ENCODE results near the gene GPR63.

The GPR63 gene

DNA sequence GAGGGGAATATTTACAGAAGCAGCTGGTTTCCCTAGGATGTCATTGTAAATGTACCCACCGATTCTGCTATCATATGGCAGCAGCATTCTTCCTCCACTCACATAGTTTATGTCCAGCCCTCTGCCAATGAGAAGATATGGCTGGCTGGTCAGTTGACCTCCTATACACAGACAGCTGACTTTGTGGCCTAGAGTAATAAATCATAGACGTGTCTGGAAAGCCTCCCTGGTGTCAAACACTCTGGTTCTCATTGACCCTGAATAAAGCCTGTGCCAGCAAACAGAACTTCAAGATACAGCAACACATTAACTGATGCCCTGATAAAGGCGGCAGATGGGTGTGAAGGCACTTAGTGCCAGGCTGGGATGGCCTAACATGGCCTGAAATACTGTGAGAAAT lies 52.6 kb downstream of the GPR63 start:
- no peak for DNase-seq (ENCODE audit: low read depth in 1 of 2, low spot score in 1 of 2)
- no peak overlapping the region for H3K27ac ChIP-seq (replicated peaks)
- no peaks in the 10 kb centered on the region for H3K27me3 ChIP-seq (ENCODE audit: insufficient read depth, poor library complexity, severe bottlenecking)
- no peak overlapping the region for H3K4me3 ChIP-seq (replicated peaks; ENCODE audit: insufficient read depth, low read length)
- TF ChIP-seq POLR2AphosphoS5 (IDR thresholded peaks at IDR 0.05; ENCODE audit: low read depth) (no peak), SPI1 (IDR thresholded peaks at IDR 0.05; ENCODE audit: borderline replicate concordance, low read depth) (no peak), GABPA (IDR thresholded peaks at IDR 0.05; ENCODE audit: low read depth) (no peak)
- TF ChIP-seq, protein P1, sequence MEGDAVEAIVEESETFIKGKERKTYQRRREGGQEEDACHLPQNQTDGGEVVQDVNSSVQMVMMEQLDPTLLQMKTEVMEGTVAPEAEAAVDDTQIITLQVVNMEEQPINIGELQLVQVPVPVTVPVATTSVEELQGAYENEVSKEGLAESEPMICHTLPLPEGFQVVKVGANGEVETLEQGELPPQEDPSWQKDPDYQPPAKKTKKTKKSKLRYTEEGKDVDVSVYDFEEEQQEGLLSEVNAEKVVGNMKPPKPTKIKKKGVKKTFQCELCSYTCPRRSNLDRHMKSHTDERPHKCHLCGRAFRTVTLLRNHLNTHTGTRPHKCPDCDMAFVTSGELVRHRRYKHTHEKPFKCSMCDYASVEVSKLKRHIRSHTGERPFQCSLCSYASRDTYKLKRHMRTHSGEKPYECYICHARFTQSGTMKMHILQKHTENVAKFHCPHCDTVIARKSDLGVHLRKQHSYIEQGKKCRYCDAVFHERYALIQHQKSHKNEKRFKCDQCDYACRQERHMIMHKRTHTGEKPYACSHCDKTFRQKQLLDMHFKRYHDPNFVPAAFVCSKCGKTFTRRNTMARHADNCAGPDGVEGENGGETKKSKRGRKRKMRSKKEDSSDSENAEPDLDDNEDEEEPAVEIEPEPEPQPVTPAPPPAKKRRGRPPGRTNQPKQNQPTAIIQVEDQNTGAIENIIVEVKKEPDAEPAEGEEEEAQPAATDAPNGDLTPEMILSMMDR (IDR thresholded peaks at IDR 0.05; ENCODE audit: insufficient read depth, low read length), result no peak
- TF ChIP-seq, protein P2, sequence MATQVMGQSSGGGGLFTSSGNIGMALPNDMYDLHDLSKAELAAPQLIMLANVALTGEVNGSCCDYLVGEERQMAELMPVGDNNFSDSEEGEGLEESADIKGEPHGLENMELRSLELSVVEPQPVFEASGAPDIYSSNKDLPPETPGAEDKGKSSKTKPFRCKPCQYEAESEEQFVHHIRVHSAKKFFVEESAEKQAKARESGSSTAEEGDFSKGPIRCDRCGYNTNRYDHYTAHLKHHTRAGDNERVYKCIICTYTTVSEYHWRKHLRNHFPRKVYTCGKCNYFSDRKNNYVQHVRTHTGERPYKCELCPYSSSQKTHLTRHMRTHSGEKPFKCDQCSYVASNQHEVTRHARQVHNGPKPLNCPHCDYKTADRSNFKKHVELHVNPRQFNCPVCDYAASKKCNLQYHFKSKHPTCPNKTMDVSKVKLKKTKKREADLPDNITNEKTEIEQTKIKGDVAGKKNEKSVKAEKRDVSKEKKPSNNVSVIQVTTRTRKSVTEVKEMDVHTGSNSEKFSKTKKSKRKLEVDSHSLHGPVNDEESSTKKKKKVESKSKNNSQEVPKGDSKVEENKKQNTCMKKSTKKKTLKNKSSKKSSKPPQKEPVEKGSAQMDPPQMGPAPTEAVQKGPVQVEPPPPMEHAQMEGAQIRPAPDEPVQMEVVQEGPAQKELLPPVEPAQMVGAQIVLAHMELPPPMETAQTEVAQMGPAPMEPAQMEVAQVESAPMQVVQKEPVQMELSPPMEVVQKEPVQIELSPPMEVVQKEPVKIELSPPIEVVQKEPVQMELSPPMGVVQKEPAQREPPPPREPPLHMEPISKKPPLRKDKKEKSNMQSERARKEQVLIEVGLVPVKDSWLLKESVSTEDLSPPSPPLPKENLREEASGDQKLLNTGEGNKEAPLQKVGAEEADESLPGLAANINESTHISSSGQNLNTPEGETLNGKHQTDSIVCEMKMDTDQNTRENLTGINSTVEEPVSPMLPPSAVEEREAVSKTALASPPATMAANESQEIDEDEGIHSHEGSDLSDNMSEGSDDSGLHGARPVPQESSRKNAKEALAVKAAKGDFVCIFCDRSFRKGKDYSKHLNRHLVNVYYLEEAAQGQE (IDR thresholded peaks at IDR 0.05; ENCODE audit: insufficient replicate concordance, low read depth), result no peak

DNA sequence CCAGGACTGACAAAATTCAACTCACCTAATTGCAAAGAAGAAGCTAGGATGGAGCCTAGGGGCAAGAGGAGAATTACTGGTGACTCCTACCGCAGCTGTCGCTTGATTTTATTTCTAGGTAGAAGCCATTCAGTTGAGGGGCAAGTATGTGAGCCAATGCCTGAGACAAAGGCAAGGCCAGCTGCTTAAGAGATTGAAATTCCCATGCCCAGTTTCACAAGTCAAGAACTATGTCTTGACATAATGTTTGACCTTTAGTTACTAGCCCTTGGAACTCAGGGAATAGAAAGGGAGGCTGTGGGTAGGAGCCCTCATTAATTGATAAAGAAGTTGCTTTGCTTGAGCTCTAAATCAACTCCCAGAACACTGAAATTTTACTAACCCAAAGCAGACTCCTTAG lies 54.0 kb downstream of the GPR63 start:
- H3K4me3 ChIP-seq (replicated peaks; ENCODE audit: insufficient read depth, low read length), result no peak overlapping the region
- H3K27me3 ChIP-seq (ENCODE audit: insufficient read depth, poor library complexity, severe bottlenecking), result no peaks in the 10 kb centered on the region
- TF ChIP-seq, protein P2 (IDR thresholded peaks at IDR 0.05; ENCODE audit: insufficient replicate concordance, low read depth), result no peak
- TF ChIP-seq, protein P1 (IDR thresholded peaks at IDR 0.05; ENCODE audit: insufficient read depth, low read length), result no peak
- TF ChIP-seq SPI1 (IDR thresholded peaks at IDR 0.05; ENCODE audit: borderline replicate concordance, low read depth), result no peak
- no peak overlapping the region for H3K27ac ChIP-seq (replicated peaks)
- DNase-seq (ENCODE audit: low read depth in 1 of 2, low spot score in 1 of 2), result no peak

DNA sequence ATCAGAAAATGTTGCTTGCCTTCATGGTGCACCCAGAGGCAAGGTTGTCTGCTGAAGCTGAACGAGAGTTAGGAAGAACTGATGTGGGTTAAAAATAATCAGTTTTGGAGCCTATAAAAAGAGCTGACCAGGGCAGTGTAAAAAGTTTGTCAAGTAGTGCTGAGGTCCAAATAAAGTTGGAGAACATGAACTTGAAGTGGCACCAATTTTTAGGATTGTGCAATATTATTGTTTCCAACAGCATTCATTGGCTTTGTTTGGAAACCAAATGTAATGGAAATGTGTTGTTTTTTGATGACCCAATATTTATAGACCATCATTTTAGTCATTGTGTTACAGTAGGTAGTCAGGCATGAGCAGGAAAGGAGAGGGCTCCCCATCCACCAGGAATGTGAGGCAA lies 55.7 kb downstream of the GPR63 start:
- no peak for DNase-seq (ENCODE audit: low read depth in 1 of 2, low spot score in 1 of 2)
- no peaks in the 10 kb centered on the region for H3K27me3 ChIP-seq (ENCODE audit: insufficient read depth, poor library complexity, severe bottlenecking)
- TF ChIP-seq SPI1 (IDR thresholded peaks at IDR 0.05; ENCODE audit: borderline replicate concordance, low read depth) (no peak), POLR2AphosphoS5 (IDR thresholded peaks at IDR 0.05; ENCODE audit: low read depth) (no peak), GABPA (IDR thresholded peaks at IDR 0.05; ENCODE audit: low read depth) (no peak)
- TF ChIP-seq, protein P1 (IDR thresholded peaks at IDR 0.05; ENCODE audit: insufficient read depth, low read length), result no peak
- TF ChIP-seq, protein P2 (IDR thresholded peaks at IDR 0.05; ENCODE audit: insufficient replicate concordance, low read depth), result no peak
- no peak overlapping the region for H3K4me3 ChIP-seq (replicated peaks; ENCODE audit: insufficient read depth, low read length)
- H3K27ac ChIP-seq (replicated peaks), result no peak overlapping the region

Data from HL-60 (cell line).